ENCODE results near the gene CIRBP.

DNA sequence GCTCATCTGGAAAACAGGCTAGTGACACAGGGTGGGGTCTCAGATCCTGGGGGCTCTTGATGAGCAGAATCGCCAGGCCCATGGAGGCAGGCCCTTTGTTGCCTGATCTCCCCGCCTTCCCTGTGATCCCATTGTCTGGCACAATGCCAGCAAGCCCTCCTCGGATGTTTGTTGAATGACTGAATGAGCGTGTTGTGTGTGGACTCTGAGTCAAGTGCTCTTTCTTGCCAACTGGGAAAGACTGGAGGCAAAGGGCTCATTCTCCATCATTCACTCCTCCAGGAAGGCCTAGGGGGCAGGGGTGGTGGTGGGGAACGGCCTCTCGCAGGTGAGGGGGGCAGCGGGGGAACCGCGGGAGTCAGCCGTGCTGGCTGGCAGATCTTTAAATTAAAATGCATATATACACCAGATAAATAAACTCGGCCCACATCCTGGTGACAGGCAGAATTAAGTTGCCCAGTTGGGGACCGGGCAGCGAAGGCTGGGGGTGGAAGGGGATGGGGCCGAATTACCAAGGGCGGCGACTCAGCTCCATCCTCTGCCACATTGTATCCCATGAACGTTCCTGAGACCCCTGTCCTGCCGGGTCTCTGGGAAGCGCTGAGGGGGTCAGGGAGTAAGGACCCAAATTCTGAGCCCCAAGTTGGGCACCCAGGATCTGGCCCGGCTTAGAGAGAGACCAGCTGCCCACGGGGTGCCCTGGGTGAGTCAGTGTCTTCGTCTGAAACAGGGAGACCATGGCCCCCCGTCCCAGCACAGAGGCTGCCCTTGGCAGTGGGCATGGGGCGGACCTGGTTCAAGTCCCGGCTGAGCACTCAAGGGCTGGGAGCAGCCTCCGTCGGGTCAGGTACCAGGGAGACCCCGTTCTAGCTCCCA, 41.1 kb downstream of the CIRBP start:
- TF ChIP-seq, protein P1, sequence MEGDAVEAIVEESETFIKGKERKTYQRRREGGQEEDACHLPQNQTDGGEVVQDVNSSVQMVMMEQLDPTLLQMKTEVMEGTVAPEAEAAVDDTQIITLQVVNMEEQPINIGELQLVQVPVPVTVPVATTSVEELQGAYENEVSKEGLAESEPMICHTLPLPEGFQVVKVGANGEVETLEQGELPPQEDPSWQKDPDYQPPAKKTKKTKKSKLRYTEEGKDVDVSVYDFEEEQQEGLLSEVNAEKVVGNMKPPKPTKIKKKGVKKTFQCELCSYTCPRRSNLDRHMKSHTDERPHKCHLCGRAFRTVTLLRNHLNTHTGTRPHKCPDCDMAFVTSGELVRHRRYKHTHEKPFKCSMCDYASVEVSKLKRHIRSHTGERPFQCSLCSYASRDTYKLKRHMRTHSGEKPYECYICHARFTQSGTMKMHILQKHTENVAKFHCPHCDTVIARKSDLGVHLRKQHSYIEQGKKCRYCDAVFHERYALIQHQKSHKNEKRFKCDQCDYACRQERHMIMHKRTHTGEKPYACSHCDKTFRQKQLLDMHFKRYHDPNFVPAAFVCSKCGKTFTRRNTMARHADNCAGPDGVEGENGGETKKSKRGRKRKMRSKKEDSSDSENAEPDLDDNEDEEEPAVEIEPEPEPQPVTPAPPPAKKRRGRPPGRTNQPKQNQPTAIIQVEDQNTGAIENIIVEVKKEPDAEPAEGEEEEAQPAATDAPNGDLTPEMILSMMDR (IDR thresholded peaks at IDR 0.05; ENCODE audit: low read depth, low read length, missing input control) = no peak
- TF ChIP-seq, protein P2, sequence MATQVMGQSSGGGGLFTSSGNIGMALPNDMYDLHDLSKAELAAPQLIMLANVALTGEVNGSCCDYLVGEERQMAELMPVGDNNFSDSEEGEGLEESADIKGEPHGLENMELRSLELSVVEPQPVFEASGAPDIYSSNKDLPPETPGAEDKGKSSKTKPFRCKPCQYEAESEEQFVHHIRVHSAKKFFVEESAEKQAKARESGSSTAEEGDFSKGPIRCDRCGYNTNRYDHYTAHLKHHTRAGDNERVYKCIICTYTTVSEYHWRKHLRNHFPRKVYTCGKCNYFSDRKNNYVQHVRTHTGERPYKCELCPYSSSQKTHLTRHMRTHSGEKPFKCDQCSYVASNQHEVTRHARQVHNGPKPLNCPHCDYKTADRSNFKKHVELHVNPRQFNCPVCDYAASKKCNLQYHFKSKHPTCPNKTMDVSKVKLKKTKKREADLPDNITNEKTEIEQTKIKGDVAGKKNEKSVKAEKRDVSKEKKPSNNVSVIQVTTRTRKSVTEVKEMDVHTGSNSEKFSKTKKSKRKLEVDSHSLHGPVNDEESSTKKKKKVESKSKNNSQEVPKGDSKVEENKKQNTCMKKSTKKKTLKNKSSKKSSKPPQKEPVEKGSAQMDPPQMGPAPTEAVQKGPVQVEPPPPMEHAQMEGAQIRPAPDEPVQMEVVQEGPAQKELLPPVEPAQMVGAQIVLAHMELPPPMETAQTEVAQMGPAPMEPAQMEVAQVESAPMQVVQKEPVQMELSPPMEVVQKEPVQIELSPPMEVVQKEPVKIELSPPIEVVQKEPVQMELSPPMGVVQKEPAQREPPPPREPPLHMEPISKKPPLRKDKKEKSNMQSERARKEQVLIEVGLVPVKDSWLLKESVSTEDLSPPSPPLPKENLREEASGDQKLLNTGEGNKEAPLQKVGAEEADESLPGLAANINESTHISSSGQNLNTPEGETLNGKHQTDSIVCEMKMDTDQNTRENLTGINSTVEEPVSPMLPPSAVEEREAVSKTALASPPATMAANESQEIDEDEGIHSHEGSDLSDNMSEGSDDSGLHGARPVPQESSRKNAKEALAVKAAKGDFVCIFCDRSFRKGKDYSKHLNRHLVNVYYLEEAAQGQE (IDR thresholded peaks at IDR 0.05) = no peak
- TF ChIP-seq EGR1 (IDR thresholded peaks at IDR 0.05; ENCODE audit: low read depth in 2 of 2) (no peak), SP1 (IDR thresholded peaks at IDR 0.05) (no peak), RAD21 (IDR thresholded peaks at IDR 0.05) (no peak), FOXA1 (IDR thresholded peaks at IDR 0.05) (no peak), YY1 (IDR thresholded peaks at IDR 0.05) (no peak)
- TF ChIP-seq, protein P3, sequence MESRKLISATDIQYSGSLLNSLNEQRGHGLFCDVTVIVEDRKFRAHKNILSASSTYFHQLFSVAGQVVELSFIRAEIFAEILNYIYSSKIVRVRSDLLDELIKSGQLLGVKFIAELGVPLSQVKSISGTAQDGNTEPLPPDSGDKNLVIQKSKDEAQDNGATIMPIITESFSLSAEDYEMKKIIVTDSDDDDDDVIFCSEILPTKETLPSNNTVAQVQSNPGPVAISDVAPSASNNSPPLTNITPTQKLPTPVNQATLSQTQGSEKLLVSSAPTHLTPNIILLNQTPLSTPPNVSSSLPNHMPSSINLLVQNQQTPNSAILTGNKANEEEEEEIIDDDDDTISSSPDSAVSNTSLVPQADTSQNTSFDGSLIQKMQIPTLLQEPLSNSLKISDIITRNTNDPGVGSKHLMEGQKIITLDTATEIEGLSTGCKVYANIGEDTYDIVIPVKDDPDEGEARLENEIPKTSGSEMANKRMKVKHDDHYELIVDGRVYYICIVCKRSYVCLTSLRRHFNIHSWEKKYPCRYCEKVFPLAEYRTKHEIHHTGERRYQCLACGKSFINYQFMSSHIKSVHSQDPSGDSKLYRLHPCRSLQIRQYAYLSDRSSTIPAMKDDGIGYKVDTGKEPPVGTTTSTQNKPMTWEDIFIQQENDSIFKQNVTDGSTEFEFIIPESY (IDR thresholded peaks at IDR 0.05) = no peak
- TF ChIP-seq, protein P4, sequence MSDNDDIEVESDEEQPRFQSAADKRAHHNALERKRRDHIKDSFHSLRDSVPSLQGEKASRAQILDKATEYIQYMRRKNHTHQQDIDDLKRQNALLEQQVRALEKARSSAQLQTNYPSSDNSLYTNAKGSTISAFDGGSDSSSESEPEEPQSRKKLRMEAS (IDR thresholded peaks at IDR 0.05) = no peak

All from liver (tissue), 3 donors.